OCI-LY1 (cell line): ENCODE data around the gene TRIM25.

Experiments used
- H2AFZ ChIP-seq: fragments of 200-600 bp; sonication (generic), shearing (Covaris generic); 2 replicates; pipeline ENCODE4 v1.6.0; 2014; ENCODE audit warnings: antibody characterized with exemption, mild to moderate bottlenecking, low read length
- H3F3A ChIP-seq: fragments of 200-600 bp; sonication (generic), shearing (Covaris generic); 2 replicates; pipeline ENCODE4 v1.6.0; 2014; ENCODE audit warnings: mild to moderate bottlenecking, antibody characterized with exemption, low read length, moderate library complexity; ENCODE audit not compliant: insufficient read depth
- H3K27ac ChIP-seq: fragments of 200-600 bp; sonication (generic); 2 replicates; pipeline ENCODE4 v1.5.1; 2014; ENCODE audit warnings: low read length, mixed run types, mild to moderate bottlenecking, low read depth; ENCODE audit not compliant: poor library complexity, severe bottlenecking
- H3K27me3 ChIP-seq: fragments of 200-600 bp; sonication (generic); 2 replicates; pipeline ENCODE4 v1.6.0; 2014; ENCODE audit warnings: antibody characterized with exemption, mild to moderate bottlenecking, low read length, moderate library complexity; ENCODE audit not compliant: insufficient read depth
- H3K36me3 ChIP-seq: fragments of 200-600 bp; sonication (generic); 2 replicates; pipeline ENCODE4 v1.6.1; 2014; ENCODE audit warnings: mild to moderate bottlenecking, antibody characterized with exemption, low read length, moderate library complexity, mixed read lengths; ENCODE audit not compliant: insufficient read depth
- H3K4me1 ChIP-seq: fragments of 200-600 bp; sonication (generic); 2 replicates; pipeline ENCODE4 v1.5.1; 2014; ENCODE audit warnings: mild to moderate bottlenecking, low read length, moderate library complexity; ENCODE audit not compliant: insufficient read depth, severe bottlenecking
- H3K4me2 ChIP-seq: fragments of 200-600 bp; sonication (generic), shearing (Covaris generic); 2 replicates; pipeline ENCODE4 v1.6.1; 2014; ENCODE audit warnings: low read length
- H3K4me3 ChIP-seq: fragments of 200-600 bp; sonication (generic); 2 replicates; pipeline ENCODE4 v1.5.1; 2014; ENCODE audit warnings: low read length, low read depth, mild to moderate bottlenecking, mixed read lengths; ENCODE audit not compliant: poor library complexity, severe bottlenecking
- H3K79me2 ChIP-seq: fragments of 200-600 bp; shearing (Covaris generic); 2 replicates; pipeline ENCODE4 v1.6.1; 2016; ENCODE audit warnings: mixed run types, low read length, mixed read lengths; ENCODE audit not compliant: insufficient read depth
- H3K9ac ChIP-seq: fragments of 200-600 bp; sonication (generic), shearing (Covaris generic); 2 replicates; pipeline ENCODE4 v1.6.1; 2014; ENCODE audit warnings: mild to moderate bottlenecking, low read length, mixed read lengths
- H3K9me2 ChIP-seq: fragments of 200-600 bp; sonication (generic), shearing (Covaris generic); 2 replicates; pipeline ENCODE4 v1.6.1; 2014; ENCODE audit warnings: low read depth, mild to moderate bottlenecking, low read length, mixed read lengths
- H3K9me3 ChIP-seq: fragments of 200-600 bp; shearing (Covaris generic); 2 replicates; pipeline ENCODE4 v1.6.1; 2014; ENCODE audit warnings: low read length, mixed read lengths
- H4K20me1 ChIP-seq: fragments of 200-600 bp; sonication (generic), shearing (Covaris generic); 2 replicates; pipeline ENCODE4 v1.6.0; 2016; ENCODE audit warnings: mild to moderate bottlenecking, low read length; ENCODE audit not compliant: insufficient read depth
- EZH2 ChIP-seq: fragments of 200-600 bp; sonication (generic), shearing (Covaris generic); IDR thresholded peaks from 2 replicates; pipeline ENCODE4 v1.8.0; 2017; ENCODE audit warnings: borderline replicate concordance, mixed run types, mild to moderate bottlenecking, antibody characterized with exemption, low read length, moderate library complexity, mixed read lengths
- TF ChIP-seq, protein P1 (sequence below): fragments of 200-600 bp; sonication (generic), shearing (Covaris generic); IDR thresholded peaks from 2 replicates; pipeline ENCODE4 v1.5.1; 2017; ENCODE audit warnings: mild to moderate bottlenecking, antibody characterized with exemption, low read length, moderate library complexity, mixed read lengths

The TRIM25 gene

DNA sequence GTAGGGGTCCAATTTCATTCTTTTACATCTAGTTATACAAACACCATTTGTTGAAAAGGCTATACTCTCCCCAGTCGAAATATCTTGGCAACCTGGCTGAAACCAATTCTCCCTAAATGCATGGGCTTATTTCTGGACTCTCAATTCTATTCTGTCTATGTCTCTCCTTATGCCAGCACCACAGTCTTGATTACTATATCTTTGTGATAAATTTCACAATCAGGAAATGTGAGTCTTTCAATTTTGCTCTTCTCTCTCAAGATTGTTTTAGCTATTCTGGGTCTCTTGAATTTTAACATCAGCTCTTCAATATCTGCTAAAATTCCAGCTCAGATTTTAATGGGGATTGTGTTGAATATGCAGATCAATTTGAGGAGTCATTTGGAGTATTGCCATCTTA, 5.9 kb upstream of the TRIM25 start:
- Histone ChIP-seq H4K20me1 (no peaks in the 10 kb centered on the region), H3K36me3 (no peaks in the 10 kb centered on the region; the same call in 1 of the 2 replicates), H3K4me2 (no peak overlapping the region), H3K79me2 (no peaks in the 10 kb centered on the region), H3K27ac (no peak overlapping the region), H3K9me3 (peaks cover 6% of the 10 kb centered on the region; the same call in 1 of the 2 replicates), H3K9me2 (no peaks in the 10 kb centered on the region), H3K27me3 (no peaks in the 10 kb centered on the region), H3K4me1 (peaks cover 4% of the 10 kb centered on the region), H3K9ac (no peak overlapping the region), H3K4me3 (no peak overlapping the region), H3F3A (peaks cover 3% of the 10 kb centered on the region; the same call in 1 of the 2 replicates), H2AFZ (no peak overlapping the region)
- no peak for TF ChIP-seq EZH2
- TF ChIP-seq, protein P1, sequence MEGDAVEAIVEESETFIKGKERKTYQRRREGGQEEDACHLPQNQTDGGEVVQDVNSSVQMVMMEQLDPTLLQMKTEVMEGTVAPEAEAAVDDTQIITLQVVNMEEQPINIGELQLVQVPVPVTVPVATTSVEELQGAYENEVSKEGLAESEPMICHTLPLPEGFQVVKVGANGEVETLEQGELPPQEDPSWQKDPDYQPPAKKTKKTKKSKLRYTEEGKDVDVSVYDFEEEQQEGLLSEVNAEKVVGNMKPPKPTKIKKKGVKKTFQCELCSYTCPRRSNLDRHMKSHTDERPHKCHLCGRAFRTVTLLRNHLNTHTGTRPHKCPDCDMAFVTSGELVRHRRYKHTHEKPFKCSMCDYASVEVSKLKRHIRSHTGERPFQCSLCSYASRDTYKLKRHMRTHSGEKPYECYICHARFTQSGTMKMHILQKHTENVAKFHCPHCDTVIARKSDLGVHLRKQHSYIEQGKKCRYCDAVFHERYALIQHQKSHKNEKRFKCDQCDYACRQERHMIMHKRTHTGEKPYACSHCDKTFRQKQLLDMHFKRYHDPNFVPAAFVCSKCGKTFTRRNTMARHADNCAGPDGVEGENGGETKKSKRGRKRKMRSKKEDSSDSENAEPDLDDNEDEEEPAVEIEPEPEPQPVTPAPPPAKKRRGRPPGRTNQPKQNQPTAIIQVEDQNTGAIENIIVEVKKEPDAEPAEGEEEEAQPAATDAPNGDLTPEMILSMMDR = no peak

DNA sequence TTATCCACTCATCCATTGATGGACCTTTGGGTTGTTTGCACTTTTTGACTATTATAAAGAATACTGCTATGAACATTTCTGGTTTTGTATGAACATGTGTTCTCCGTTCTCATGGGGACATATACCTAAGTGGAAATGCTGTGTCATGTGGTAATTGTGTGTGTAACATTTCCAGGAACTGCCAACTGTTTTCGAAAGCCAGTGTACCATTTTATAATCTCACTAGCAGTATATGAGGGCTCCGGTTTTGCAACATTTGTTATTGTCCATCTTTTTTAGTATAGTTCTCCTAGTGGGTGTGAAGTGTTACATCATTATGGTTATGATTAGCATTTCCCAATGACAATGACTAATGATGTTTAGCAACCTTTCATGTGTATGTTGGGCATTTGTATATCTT, 5.1 kb upstream of the TRIM25 start:
- no peak overlapping the region for H3K27ac ChIP-seq
- H4K20me1 ChIP-seq = no peaks in the 10 kb centered on the region
- no peak overlapping the region for H3K4me3 ChIP-seq
- H2AFZ ChIP-seq = no peak overlapping the region
- H3K9ac ChIP-seq = no peak overlapping the region
- no peaks in the 10 kb centered on the region for H3K79me2 ChIP-seq
- peaks cover 6% of the 10 kb centered on the region; the same call in 1 of the 2 replicates for H3K9me3 ChIP-seq
- no peak for TF ChIP-seq EZH2
- TF ChIP-seq, protein P1 = no peak
- peaks cover 10% of the 10 kb centered on the region for H3K4me1 ChIP-seq
- peaks cover 3% of the 10 kb centered on the region; the same call in 1 of the 2 replicates for H3F3A ChIP-seq
- H3K27me3 ChIP-seq = no peaks in the 10 kb centered on the region
- no peaks in the 10 kb centered on the region for H3K9me2 ChIP-seq
- H3K4me2 ChIP-seq = no peak overlapping the region
- no peaks in the 10 kb centered on the region; the same call in 1 of the 2 replicates for H3K36me3 ChIP-seq

DNA sequence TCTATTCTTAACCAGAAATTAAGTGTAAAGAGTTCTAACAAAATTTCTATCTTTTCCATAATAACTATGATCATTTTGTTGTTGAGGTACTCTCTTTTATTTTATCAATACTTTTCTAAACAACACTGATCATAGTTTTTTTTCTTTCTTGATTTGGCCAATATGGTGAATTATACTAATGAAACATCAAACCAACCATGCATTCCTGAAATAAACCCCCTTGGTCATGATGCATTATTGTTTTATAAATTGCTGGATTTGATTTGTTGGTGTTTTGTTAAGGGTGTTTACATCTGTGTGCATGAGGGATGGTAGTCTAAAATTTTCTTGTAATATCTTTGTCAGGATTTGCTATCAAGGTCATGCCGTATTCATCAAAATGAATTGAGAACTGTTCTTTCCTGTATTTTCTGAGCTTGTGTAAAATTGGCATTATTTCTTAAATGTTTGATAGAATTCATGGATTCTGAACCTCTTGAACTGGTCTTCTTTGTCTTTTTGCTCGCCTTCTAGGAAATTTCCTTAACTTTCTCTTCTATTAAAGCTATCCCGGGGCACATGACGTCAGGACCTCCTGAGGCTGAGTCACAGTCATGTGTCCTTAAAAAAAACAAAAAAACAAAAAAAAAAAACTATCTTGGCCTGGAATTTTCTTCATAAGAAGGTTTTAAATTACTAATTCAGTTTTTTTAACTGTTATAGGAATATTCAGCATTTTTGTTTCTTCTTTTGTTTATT, 3.9 kb upstream of the TRIM25 start:
- peaks cover 3% of the 10 kb centered on the region; the same call in 1 of the 2 replicates for H3F3A ChIP-seq
- no peak overlapping the region for H3K27ac ChIP-seq
- H3K4me3 ChIP-seq = no peak overlapping the region
- no peaks in the 10 kb centered on the region for H3K9me2 ChIP-seq
- peaks cover 11% of the 10 kb centered on the region for H3K4me1 ChIP-seq
- H3K4me2 ChIP-seq = no peak overlapping the region
- peaks cover 6% of the 10 kb centered on the region; the same call in 1 of the 2 replicates for H3K9me3 ChIP-seq
- no peak overlapping the region for H2AFZ ChIP-seq
- no peak overlapping the region for H3K9ac ChIP-seq
- TF ChIP-seq, protein P1 = no peak
- TF ChIP-seq EZH2 = no peak
- 0 out of 2 replicates have a peak, but pooled peaks cover 3% of the 10 kb centered on the region for H3K79me2 ChIP-seq
- H3K36me3 ChIP-seq = no peaks in the 10 kb centered on the region; the same call in 1 of the 2 replicates
- no peaks in the 10 kb centered on the region for H4K20me1 ChIP-seq
- H3K27me3 ChIP-seq = no peaks in the 10 kb centered on the region
